GM19468 (cell line): Measurements from ENCODE around the gene RAB8A.
"Not testable (repeated sequence)": the region's sequence is repeated elsewhere in the genome, so short reads cannot be mapped to it uniquely, and the experiment has no call there.

Experiments
- ATAC-seq: cut with Tn5 transposase; IDR thresholded peaks from one replicate; pipeline ENCODE4 v1.9.1; 2021; ENCODE audit warnings: mild to moderate bottlenecking, moderate library complexity, moderate number of reproducible peaks; ENCODE audit not compliant: unreplicated experiment; ENCODE audit errors: extremely low read depth

The RAB8A gene

DNA sequence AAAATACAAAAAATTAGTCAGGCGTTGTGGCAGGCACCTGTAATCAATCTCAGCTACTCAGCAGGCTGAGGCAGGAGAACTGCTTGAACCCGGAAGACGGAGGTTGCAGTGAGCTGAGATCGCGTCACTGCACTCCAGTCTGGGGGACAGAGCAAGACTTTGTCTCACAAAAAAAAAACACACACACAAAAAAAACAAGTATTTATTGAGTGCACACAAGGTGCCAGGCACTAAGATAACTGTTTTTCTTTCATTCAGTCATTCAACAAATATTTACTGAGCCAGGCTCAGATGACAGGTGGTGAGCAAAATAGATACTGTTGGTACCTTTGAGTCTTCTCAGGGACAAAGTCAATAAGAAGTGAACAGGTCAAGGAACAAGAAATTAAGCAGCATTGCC, 55.4 kb downstream of the RAB8A start:
- no peak for ATAC-seq

DNA sequence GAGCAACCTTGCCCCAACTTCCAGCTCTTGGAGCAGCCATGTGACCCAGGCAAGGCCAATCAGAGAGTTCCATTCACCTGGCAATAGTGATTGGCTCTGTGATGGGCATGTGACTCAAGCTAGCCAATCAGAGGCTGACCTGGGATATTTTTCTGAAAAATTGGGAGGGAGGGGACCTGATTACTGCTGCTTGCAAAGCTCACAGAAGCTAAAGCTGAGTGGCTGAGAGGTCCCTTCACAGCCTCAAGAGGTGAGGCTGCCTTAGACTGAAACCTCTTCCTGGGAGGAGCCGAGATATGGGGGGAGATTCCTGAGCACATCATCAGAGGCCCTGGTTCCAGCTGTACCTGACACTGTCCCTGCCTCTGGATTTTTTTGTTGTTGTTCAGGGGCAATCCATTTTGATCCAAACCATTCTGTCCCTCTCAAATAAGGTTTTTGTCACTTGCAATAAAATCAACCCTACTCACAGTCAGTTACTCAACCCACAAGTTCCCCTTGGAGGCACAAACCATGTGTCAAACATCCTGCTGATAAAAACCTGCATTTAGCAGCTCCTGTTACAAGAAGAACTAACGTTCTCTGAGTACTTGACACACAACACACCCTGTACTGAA, 56.9 kb downstream of the RAB8A start:
- no peak for ATAC-seq

DNA sequence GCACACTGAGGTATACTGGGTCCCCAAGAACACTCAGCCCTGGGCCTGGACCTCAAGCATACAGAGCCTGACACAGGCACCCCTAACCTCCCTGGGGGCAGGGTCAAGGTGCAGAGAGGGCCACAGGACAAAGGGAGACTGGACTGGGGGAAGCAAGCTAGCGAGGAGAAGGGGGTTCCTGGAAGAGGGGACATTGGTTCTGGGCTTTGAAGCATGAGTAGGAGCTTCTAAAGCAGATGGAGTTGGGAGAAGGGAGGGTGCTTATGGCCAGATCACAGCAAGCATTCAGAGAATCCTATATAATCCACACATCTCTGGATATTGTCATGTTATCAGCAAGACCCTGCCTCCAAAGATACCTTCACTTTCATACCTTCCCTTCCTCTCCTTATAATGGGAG, 58.4 kb downstream of the RAB8A start:
- no peak for ATAC-seq

DNA sequence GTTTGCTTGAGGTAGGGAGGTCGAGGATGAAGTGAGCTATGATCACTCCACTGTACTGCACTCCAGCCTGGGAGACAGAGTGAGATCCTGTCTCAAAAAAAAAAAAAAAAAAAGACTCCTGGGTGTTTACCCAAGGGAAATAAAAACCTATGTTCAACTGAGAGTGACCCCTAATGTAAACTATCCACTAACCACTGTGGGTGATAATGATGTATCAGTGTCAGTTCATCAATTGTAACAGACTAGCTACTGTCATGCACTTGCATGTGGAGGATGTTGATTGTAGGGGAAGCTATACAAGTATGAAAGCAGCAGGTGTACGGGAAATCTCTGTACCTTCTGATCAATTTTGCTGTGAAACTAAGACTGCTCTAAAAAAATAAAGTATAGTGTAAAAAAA, 64.3 kb downstream of the RAB8A start:
- ATAC-seq, result no peak

DNA sequence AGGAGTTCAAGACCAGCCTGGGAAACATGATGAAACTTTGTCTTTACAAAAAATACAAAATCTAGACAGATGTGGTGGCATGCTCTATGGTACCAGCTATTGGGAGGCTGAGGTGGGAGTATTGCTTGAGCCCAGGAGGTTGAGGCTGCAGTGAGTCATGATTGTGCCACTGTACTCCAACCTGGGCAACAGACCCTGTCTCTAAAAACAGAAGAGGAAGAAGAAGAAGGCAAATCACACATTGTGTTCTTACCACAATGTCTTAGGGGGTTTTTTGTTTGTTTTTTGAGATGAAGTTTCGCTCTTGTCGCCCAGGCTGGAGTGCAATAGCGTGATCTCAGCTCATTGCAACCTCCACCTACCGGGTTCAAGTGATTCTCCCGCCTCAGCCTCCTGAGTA, 67.2 kb downstream of the RAB8A start:
- ATAC-seq, result not testable (repeated sequence)

DNA sequence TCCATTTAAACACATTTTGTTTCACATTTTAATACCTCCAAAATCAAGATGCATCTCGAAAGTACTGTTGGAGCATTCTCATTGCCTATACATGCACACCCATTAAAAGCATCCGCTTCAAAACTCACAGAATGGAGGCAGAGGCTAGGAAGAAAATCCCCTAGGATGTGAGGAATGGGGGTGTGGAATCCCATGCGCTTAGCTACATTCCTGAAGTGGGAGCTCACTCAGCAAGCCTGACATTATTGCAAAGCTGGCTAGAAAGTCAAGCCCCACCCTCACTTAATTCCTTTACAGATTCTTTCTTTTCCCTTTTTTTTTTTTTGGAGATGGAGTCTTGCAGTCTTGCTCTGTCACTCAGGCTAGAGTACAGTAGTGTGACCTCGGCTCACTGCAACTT, 68.9 kb downstream of the RAB8A start:
- ATAC-seq, result no peak
